ENCODE results near the gene MLLT6.

MLLT6 gene

GRCh38 chr17:38704606-38705522 lies at the start of gene MLLT6:
Gene MLLT6 (plus strand): TSS chr17:38705273. CDS start chr17:38705633, 360 bp downstream.
- DNase-seq (ENCODE audit: low read depth), result peak; percentile 76
- peak within 1 kb of the TSS; percentile 82 for H3K4me3 ChIP-seq (ENCODE audit: low read length)
- no peak for TF ChIP-seq CTCF (conservative IDR thresholded peaks at IDR 0.05; ENCODE audit: low read length)

DNA sequence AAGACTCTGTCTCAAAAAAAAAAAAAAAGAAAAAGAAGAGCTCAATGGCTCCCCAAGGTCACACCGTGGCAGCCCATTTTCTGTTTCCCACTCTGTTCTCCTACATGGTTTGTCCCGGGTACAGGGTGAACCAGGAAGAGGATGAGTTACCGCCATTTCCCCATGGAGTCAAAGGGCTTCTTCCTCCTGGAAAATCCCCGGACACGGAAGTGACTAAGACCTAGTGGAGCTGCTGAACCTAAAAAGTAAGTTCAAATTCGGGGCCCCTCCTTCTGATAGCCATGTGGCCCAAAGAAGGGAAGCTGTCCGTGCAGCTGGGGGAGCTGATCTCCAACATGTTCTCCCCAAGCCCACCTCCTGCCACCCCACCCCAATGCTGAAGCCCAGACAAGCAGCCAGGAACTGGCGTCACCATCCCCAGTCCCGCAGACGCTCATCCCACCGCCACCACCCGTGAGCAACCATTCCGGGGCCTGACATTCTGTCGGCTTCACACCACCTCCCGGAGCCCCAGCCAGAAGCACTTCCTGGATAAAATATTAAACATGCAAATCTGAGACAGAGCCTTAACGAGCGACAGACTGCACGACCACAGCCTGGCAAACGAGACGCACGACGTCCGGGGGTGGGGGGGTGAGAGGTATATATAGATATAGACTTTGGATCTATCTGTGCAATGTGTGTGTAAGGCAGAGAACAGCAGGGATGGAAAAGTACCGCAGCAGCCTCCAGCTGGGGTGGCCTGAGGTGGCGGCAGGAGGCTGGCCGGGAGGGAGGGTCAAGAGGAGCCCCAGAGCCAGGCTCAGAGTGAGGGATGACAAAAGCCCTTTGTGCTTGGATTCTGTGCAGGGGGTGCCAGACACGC lies 47.9 kb upstream of the MLLT6 start:
- DNase-seq (ENCODE audit: low read depth), result no peak
- no peak overlapping the region for H3K4me3 ChIP-seq (ENCODE audit: low read length)
- no peak for TF ChIP-seq CTCF (conservative IDR thresholded peaks at IDR 0.05; ENCODE audit: low read length)

GRCh38 chr17:38657824-38658740 lies 47.0 kb upstream of the MLLT6 start:
- H3K4me3 ChIP-seq (ENCODE audit: low read length), result no peak overlapping the region
- TF ChIP-seq CTCF (conservative IDR thresholded peaks at IDR 0.05; ENCODE audit: low read length), result no peak
- no peak for DNase-seq (ENCODE audit: low read depth)

DNA sequence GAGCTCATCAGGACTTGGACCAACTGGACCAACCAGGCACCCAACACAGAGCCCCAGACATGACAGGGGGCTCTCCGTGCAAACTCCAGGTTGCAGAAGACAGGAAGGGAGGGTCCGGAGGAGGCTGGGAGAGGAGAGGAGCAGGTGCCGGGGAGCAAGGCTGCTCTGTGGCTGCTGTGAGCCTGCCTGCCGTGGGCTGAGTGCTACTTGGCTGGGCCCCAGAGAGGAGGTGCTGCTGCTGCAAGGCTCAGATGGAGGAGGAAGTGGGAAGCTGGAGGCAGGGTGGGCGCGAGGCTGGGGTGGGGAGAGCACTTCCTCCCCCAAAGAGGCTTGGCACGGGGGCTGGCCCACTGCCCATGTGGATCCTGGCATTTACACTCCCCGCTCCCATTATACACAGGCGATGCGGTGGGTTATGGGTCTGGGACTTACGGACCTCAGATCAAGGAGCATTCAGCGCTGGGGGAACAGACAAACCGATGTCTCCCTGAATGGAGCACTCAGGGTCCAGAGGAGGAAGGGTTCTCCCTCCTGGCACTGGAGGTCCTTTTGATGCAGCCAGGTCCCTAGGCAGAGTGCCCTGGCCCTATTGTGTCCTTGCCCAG lies 46.2 kb upstream of the MLLT6 start:
- TF ChIP-seq CTCF (conservative IDR thresholded peaks at IDR 0.05; ENCODE audit: low read length), result no peak
- no peak for DNase-seq (ENCODE audit: low read depth)
- H3K4me3 ChIP-seq (ENCODE audit: low read length), result no peak overlapping the region

GRCh38 chr17:38659415-38659814 lies 45.7 kb upstream of the MLLT6 start:
- DNase-seq (ENCODE audit: low read depth), result no peak
- no peak for TF ChIP-seq CTCF (conservative IDR thresholded peaks at IDR 0.05; ENCODE audit: low read length)
- no peak overlapping the region for H3K4me3 ChIP-seq (ENCODE audit: low read length)

All from AG10803 (cell line).